ENCODE data around the gene C1orf105.

C1orf105 gene

DNA sequence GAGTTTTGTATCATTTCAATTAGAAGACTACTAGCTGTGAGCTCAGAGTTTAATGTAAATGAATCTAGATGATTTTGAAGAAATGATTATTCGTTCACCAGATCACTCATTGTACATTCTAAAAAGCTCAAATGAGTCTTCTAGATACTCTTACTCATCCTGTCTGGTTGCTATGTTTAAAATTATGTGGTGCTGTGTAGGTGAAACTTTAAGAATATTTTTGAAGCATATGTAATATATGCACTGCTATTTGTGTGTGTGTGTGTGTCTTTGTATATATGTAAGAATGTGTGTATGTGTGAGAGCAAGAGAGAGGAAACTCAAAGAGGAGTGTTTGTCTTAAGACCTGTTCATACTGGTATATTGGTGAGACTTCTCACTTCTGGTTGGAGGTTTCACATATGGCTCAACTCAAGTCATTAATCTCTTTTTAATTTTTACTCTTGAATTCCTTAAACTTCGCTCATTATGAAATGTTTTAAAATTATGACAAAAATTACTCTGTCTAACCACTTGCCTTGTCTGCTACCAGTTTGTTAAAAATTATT lies 8.6 kb upstream of the C1orf105 start:
- H2AK5ac ChIP-seq (ENCODE audit: low read length, severe bottlenecking), result no peak overlapping the region
- no peak overlapping the region for H4K8ac ChIP-seq (ENCODE audit: low read length)
- no peaks in the 10 kb centered on the region for H3K27me3 ChIP-seq (ENCODE audit: control insufficient read depth in 1 of 2, insufficient read depth in 1 of 2, low read length in 2 of 2)
- H2AFZ ChIP-seq (ENCODE audit: low read depth, low read length), result no peak overlapping the region
- H3K9ac ChIP-seq (ENCODE audit: low read length), result no peak overlapping the region
- no peak overlapping the region for H3K4ac ChIP-seq (ENCODE audit: low read depth in 1 of 2, low read length in 2 of 2)
- H3K9me3 ChIP-seq (ENCODE audit: control insufficient read depth, low read length), result no peaks in the 10 kb centered on the region
- DNase-seq, result no peak
- 100% methylated on average over 1 of the region's 2 CpGs for WGBS
- no peak overlapping the region for H2BK5ac ChIP-seq (ENCODE audit: low read depth, low read length, poor library complexity, severe bottlenecking)
- no peak overlapping the region for H3K18ac ChIP-seq (ENCODE audit: low read depth in 1 of 2, low read length in 2 of 2)
- H3K4me2 ChIP-seq (ENCODE audit: low read length, poor library complexity, severe bottlenecking), result no peak overlapping the region
- no peak overlapping the region for H2BK120ac ChIP-seq (ENCODE audit: low read depth, low read length)
- peaks cover 1% of the 10 kb centered on the region for H3K4me1 ChIP-seq (ENCODE audit: control insufficient read depth, insufficient read depth, low read depth, low read length)
- no peak overlapping the region for H3K4me3 ChIP-seq (ENCODE audit: insufficient read depth in 1 of 2, low read depth in 1 of 2, low read length in 2 of 2)
- H3K23ac ChIP-seq (ENCODE audit: low read length in 2 of 2), result no peak overlapping the region
- no peak overlapping the region for H3K14ac ChIP-seq (ENCODE audit: low read length in 2 of 2)
- H4K91ac ChIP-seq (ENCODE audit: low read length), result no peak overlapping the region
- no peaks in the 10 kb centered on the region for H3K36me3 ChIP-seq (ENCODE audit: control insufficient read depth in 1 of 2, insufficient read depth in 2 of 2, low read depth in 1 of 2, low read length in 2 of 2)
- H3K79me1 ChIP-seq (replicated peaks; ENCODE audit: low read length, poor library complexity, severe bottlenecking), result peaks cover 2% of the 10 kb centered on the region
- H2BK15ac ChIP-seq (ENCODE audit: low read depth, poor library complexity, severe bottlenecking), result no peak overlapping the region
- H2BK12ac ChIP-seq (ENCODE audit: low read length in 2 of 2), result no peak overlapping the region
- no peak overlapping the region for H3K27ac ChIP-seq (ENCODE audit: low read length, poor library complexity, severe bottlenecking)

DNA sequence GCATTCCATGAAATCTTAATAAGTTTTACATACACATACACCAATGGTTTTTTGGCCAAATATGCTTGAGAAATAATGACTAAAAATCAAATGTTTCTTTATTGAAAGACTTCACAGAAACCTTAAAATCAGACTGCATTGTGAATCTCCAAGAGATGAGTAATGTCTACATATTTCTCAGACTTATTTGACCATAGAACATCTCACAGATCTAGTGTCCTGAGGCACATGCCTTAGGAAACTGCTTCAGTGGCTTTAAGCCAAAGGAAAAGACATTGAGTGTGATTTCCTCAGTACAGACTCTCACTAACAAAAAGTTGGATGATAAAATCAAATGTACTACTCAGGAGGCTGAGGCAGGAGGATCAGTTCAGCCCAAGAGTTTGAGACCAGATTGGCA lies 6.2 kb upstream of the C1orf105 start:
- no peak overlapping the region for H4K8ac ChIP-seq (ENCODE audit: low read length)
- no peak overlapping the region for H2AK5ac ChIP-seq (ENCODE audit: low read length, severe bottlenecking)
- no peak overlapping the region for H4K91ac ChIP-seq (ENCODE audit: low read length)
- no peak overlapping the region for H3K4me3 ChIP-seq (ENCODE audit: insufficient read depth in 1 of 2, low read depth in 1 of 2, low read length in 2 of 2)
- H2BK5ac ChIP-seq (ENCODE audit: low read depth, low read length, poor library complexity, severe bottlenecking), result no peak overlapping the region
- H3K79me1 ChIP-seq (replicated peaks; ENCODE audit: low read length, poor library complexity, severe bottlenecking), result peaks cover 2% of the 10 kb centered on the region
- H3K4me2 ChIP-seq (ENCODE audit: low read length, poor library complexity, severe bottlenecking), result no peak overlapping the region
- H3K14ac ChIP-seq (ENCODE audit: low read length in 2 of 2), result no peak overlapping the region
- H2BK15ac ChIP-seq (ENCODE audit: low read depth, poor library complexity, severe bottlenecking), result no peak overlapping the region
- H2BK12ac ChIP-seq (ENCODE audit: low read length in 2 of 2), result no peak overlapping the region
- no peak for DNase-seq
- H3K4me1 ChIP-seq (ENCODE audit: control insufficient read depth, insufficient read depth, low read depth, low read length), result peaks cover 1% of the 10 kb centered on the region
- no peak overlapping the region for H2AFZ ChIP-seq (ENCODE audit: low read depth, low read length)
- H3K27ac ChIP-seq (ENCODE audit: low read length, poor library complexity, severe bottlenecking), result no peak overlapping the region
- no peak overlapping the region for H2BK120ac ChIP-seq (ENCODE audit: low read depth, low read length)
- H3K4ac ChIP-seq (ENCODE audit: low read depth in 1 of 2, low read length in 2 of 2), result no peak overlapping the region
- no peaks in the 10 kb centered on the region for H3K27me3 ChIP-seq (ENCODE audit: control insufficient read depth in 1 of 2, insufficient read depth in 1 of 2, low read length in 2 of 2)
- no peak overlapping the region for H3K18ac ChIP-seq (ENCODE audit: low read depth in 1 of 2, low read length in 2 of 2)
- H3K23ac ChIP-seq (ENCODE audit: low read length in 2 of 2), result no peak overlapping the region
- no peaks in the 10 kb centered on the region for H3K36me3 ChIP-seq (ENCODE audit: control insufficient read depth in 1 of 2, insufficient read depth in 2 of 2, low read depth in 1 of 2, low read length in 2 of 2)
- H3K9ac ChIP-seq (ENCODE audit: low read length), result no peak overlapping the region
- no peaks in the 10 kb centered on the region for H3K9me3 ChIP-seq (ENCODE audit: control insufficient read depth, low read length)

DNA sequence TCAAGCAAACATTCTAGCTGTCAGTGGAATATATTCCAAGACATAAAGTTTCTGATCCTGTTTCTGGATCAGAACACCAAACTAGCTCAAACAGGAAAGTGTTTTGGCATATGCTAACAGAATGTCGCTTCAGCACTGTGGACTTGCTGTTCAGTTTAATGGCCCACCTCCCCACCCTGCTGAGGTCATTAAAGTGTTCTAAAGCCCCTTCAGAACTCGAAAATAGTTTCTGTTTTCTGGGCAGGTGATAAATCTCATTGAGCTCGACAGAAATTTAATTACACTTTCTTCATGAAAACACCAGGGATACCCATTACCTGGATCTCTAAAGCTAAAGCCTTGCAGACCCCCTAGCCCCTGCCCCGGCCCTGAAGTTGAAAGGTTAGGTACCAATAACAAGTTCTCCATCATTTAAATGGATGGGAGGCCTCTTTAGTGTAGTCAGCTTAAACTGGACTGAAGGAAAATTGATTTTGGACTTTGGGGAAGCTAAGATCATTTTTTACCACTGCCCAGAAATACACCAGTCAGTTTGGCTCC lies 3.9 kb upstream of the C1orf105 start:
- H3K23ac ChIP-seq (ENCODE audit: low read length in 2 of 2), result no peak overlapping the region
- no peak overlapping the region for H2BK12ac ChIP-seq (ENCODE audit: low read length in 2 of 2)
- WGBS, result 55% methylated on average over 3 of the region's 4 CpGs
- H3K27me3 ChIP-seq (ENCODE audit: control insufficient read depth in 1 of 2, insufficient read depth in 1 of 2, low read length in 2 of 2), result no peaks in the 10 kb centered on the region
- H3K4me3 ChIP-seq (ENCODE audit: insufficient read depth in 1 of 2, low read depth in 1 of 2, low read length in 2 of 2), result no peak overlapping the region
- H3K79me1 ChIP-seq (replicated peaks; ENCODE audit: low read length, poor library complexity, severe bottlenecking), result peaks cover 2% of the 10 kb centered on the region
- no peak overlapping the region for H3K18ac ChIP-seq (ENCODE audit: low read depth in 1 of 2, low read length in 2 of 2)
- no peak overlapping the region for H2AFZ ChIP-seq (ENCODE audit: low read depth, low read length)
- no peak overlapping the region for H3K4ac ChIP-seq (ENCODE audit: low read depth in 1 of 2, low read length in 2 of 2)
- no peak overlapping the region for H2BK15ac ChIP-seq (ENCODE audit: low read depth, poor library complexity, severe bottlenecking)
- peaks cover 1% of the 10 kb centered on the region for H3K4me1 ChIP-seq (ENCODE audit: control insufficient read depth, insufficient read depth, low read depth, low read length)
- no peak overlapping the region for H3K9ac ChIP-seq (ENCODE audit: low read length)
- H4K91ac ChIP-seq (ENCODE audit: low read length), result no peak overlapping the region
- no peaks in the 10 kb centered on the region for H3K36me3 ChIP-seq (ENCODE audit: control insufficient read depth in 1 of 2, insufficient read depth in 2 of 2, low read depth in 1 of 2, low read length in 2 of 2)
- H2BK5ac ChIP-seq (ENCODE audit: low read depth, low read length, poor library complexity, severe bottlenecking), result no peak overlapping the region
- peak overlapping the region; percentile 62 for H3K27ac ChIP-seq (ENCODE audit: low read length, poor library complexity, severe bottlenecking)
- H2AK5ac ChIP-seq (ENCODE audit: low read length, severe bottlenecking), result peak overlapping the region; percentile 4
- no peak overlapping the region for H2BK120ac ChIP-seq (ENCODE audit: low read depth, low read length)
- no peak overlapping the region for H4K8ac ChIP-seq (ENCODE audit: low read length)
- H3K9me3 ChIP-seq (ENCODE audit: control insufficient read depth, low read length), result no peaks in the 10 kb centered on the region
- no peak overlapping the region for H3K4me2 ChIP-seq (ENCODE audit: low read length, poor library complexity, severe bottlenecking)
- no peak for DNase-seq
- no peak overlapping the region for H3K14ac ChIP-seq (ENCODE audit: low read length in 2 of 2)

DNA sequence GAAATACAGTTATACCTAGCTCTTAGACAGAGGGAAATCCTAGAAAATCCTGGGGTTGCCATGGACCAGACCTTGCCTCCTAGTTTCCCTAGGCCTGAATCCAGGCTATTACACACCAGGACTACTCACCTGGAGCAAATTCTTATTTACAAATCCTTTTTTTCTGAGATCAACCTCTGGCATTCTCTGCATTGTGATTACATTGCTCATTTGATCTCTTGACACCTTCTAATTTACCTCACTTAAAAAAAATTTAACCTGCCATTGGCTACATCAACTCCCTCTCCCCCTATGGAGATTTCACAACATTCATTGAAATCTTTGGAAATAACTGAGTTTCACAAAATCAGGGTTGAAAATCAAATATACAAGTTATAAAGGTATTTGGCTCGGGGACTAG lies 2.9 kb upstream of the C1orf105 start:
- no peak overlapping the region for H2AK5ac ChIP-seq (ENCODE audit: low read length, severe bottlenecking)
- no peak overlapping the region for H3K4ac ChIP-seq (ENCODE audit: low read depth in 1 of 2, low read length in 2 of 2)
- H3K36me3 ChIP-seq (ENCODE audit: control insufficient read depth in 1 of 2, insufficient read depth in 2 of 2, low read depth in 1 of 2, low read length in 2 of 2), result no peaks in the 10 kb centered on the region
- peaks cover 1% of the 10 kb centered on the region for H3K4me1 ChIP-seq (ENCODE audit: control insufficient read depth, insufficient read depth, low read depth, low read length)
- WGBS, result 96% methylated on average over 1 of the region's 1 CpG
- H2BK12ac ChIP-seq (ENCODE audit: low read length in 2 of 2), result no peak overlapping the region
- H2BK5ac ChIP-seq (ENCODE audit: low read depth, low read length, poor library complexity, severe bottlenecking), result no peak overlapping the region
- no peak overlapping the region for H3K23ac ChIP-seq (ENCODE audit: low read length in 2 of 2)
- no peak overlapping the region for H3K4me2 ChIP-seq (ENCODE audit: low read length, poor library complexity, severe bottlenecking)
- H4K8ac ChIP-seq (ENCODE audit: low read length), result no peak overlapping the region
- H2BK15ac ChIP-seq (ENCODE audit: low read depth, poor library complexity, severe bottlenecking), result no peak overlapping the region
- DNase-seq, result no peak
- no peak overlapping the region for H3K9ac ChIP-seq (ENCODE audit: low read length)
- H3K9me3 ChIP-seq (ENCODE audit: control insufficient read depth, low read length), result no peaks in the 10 kb centered on the region
- H3K4me3 ChIP-seq (ENCODE audit: insufficient read depth in 1 of 2, low read depth in 1 of 2, low read length in 2 of 2), result no peak overlapping the region
- H3K79me1 ChIP-seq (replicated peaks; ENCODE audit: low read length, poor library complexity, severe bottlenecking), result peaks cover 10% of the 10 kb centered on the region
- no peak overlapping the region for H3K14ac ChIP-seq (ENCODE audit: low read length in 2 of 2)
- no peak overlapping the region for H2AFZ ChIP-seq (ENCODE audit: low read depth, low read length)
- H3K27me3 ChIP-seq (ENCODE audit: control insufficient read depth in 1 of 2, insufficient read depth in 1 of 2, low read length in 2 of 2), result no peaks in the 10 kb centered on the region
- no peak overlapping the region for H4K91ac ChIP-seq (ENCODE audit: low read length)
- no peak overlapping the region for H2BK120ac ChIP-seq (ENCODE audit: low read depth, low read length)
- peak overlapping the region; percentile 44 for H3K27ac ChIP-seq (ENCODE audit: low read length, poor library complexity, severe bottlenecking)
- H3K18ac ChIP-seq (ENCODE audit: low read depth in 1 of 2, low read length in 2 of 2), result no peak overlapping the region

Measured in mesenchymal stem cell (in vitro differentiated cells and primary cell).